ENCODE results near the gene TNS3.

TNS3 gene

DNA sequence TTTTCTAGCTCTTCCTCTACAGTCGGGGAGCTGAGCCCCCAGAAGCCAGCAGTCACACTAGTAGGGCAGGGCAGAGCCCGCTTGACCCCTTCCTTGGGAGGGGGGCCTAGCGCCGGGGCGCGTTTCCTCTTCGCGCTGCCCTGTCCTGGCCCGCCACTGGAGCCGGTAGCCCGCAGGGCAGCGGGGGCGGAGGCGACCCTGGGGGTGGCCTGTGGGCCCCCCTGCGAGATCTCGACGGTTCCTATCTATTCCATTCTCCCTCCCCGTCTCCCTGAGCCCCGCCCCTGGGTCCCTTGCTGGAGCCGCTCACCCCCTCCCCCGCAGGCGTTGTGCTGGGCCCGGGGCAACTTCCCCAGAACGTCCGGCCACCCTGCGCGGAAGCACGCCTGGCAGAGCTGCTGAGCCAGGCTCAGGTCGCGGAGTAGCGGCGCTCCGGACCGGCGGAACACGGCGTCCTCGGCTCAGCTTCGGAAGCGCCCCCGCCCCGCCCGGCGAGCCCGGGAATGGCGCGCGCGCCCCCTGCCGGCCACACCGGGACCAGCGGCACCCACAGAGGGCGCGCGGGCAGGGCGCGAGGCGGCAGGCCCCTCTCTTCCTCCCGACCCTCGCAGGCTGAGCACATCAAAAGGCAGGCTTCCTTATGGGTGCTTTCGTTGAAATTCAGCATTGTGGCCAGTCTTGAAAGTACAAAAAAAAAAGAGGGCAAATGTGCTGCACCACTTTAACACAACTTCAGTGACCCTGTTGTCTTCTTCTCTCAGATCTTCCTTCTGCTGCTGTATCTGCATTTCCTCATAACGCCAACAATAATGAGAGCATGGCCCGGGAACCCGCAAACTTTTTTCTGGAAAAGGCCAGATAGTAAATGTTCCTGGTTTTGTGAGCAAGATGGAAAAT lies 327.6 kb downstream of the TNS3 start:
- peak overlapping the region; percentile 65 for H3K4me3 ChIP-seq (ENCODE audit: low read depth, low read length)
- TF ChIP-seq, protein P1, sequence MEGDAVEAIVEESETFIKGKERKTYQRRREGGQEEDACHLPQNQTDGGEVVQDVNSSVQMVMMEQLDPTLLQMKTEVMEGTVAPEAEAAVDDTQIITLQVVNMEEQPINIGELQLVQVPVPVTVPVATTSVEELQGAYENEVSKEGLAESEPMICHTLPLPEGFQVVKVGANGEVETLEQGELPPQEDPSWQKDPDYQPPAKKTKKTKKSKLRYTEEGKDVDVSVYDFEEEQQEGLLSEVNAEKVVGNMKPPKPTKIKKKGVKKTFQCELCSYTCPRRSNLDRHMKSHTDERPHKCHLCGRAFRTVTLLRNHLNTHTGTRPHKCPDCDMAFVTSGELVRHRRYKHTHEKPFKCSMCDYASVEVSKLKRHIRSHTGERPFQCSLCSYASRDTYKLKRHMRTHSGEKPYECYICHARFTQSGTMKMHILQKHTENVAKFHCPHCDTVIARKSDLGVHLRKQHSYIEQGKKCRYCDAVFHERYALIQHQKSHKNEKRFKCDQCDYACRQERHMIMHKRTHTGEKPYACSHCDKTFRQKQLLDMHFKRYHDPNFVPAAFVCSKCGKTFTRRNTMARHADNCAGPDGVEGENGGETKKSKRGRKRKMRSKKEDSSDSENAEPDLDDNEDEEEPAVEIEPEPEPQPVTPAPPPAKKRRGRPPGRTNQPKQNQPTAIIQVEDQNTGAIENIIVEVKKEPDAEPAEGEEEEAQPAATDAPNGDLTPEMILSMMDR (IDR thresholded peaks at IDR 0.05; ENCODE audit: low read depth, low read length) = peak; percentile 59

DNA sequence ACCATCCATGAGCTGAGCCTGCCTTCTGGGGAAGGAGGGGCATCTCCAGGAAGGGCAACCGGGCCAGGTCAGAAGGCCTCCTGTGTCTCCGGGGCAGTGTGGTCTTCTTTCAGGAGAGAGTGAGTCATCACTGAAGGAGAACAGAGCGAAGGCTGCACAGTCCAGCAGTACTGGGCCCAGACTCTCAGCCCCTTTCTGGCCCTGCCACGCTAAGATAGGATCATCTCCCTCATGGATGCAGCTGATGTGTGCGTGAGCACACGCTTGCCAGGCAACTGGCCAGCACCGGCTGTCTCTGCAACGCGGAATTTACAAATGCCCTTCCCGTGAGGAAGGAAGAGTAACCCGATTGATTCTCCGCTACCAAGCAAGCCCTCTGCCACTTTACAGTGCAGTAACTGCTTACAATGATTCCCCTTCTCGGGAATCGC lies 328.2 kb downstream of the TNS3 start:
- TF ChIP-seq, protein P1 (IDR thresholded peaks at IDR 0.05; ENCODE audit: low read depth, low read length) = no peak
- H3K4me3 ChIP-seq (ENCODE audit: low read depth, low read length) = peak overlapping the region; percentile 65

DNA sequence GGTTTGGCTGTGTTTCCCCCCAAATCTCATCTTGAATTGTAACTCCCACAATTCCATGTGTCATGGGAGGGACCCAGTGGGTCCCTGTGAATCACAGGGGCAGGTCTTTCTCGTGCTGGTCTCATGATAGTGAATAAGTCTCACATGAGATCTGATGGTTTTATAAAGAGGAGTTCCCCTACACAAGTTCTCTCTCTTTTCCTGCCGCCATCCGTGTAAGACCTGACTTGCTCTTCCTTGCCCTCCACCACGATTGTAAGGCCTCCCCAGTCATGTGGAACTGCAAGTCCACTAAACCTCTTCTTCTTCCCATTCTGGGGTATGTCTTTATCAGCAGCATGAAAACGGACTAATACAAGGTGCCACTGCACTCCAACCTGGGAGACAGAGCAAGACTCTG lies 329.2 kb downstream of the TNS3 start:
- TF ChIP-seq, protein P1 (IDR thresholded peaks at IDR 0.05; ENCODE audit: low read depth, low read length) = no peak
- no peak overlapping the region for H3K4me3 ChIP-seq (ENCODE audit: low read depth, low read length)

DNA sequence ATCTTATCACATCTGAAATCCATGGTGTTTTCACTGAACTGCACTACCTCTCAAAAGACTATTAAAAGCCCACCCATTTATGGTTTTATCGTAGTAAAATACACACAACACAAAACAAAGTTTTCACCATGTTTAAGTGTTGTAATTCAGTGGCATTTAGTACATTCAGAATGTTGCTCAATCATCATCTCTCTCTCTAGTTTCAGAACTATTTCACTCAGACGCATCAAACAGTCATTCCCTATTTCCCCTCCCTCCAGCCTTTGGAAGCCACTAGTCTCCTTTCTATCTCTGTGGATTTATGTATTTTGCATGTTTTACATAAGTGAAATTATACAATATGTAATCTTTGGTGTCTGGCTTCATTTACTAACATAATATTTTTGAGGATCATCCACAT lies 332.6 kb downstream of the TNS3 start:
- no peak overlapping the region for H3K4me3 ChIP-seq (ENCODE audit: low read depth, low read length)
- TF ChIP-seq, protein P1 (IDR thresholded peaks at IDR 0.05; ENCODE audit: low read depth, low read length) = no peak

DNA sequence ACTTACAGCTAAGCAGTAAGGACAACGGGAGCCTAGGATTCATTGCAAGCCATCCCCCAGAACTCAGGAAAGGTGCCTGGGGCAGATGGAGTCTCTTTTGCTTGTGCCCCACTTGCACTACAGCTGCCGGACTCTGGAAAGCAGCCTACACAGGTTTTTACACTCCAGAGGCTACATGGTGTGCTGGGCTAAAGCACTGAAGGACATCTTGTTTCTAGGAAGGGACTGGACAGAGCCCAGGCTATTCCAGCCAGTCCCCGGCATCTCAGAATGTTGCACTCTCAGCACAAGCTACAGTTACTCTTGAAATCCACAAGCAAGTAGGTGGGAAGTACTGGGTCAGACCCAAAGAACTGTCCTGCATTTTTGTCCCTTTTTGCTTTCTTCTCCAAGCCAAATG lies 333.1 kb downstream of the TNS3 start:
- TF ChIP-seq, protein P1 (IDR thresholded peaks at IDR 0.05; ENCODE audit: low read depth, low read length) = no peak
- H3K4me3 ChIP-seq (ENCODE audit: low read depth, low read length) = no peak overlapping the region

DNA sequence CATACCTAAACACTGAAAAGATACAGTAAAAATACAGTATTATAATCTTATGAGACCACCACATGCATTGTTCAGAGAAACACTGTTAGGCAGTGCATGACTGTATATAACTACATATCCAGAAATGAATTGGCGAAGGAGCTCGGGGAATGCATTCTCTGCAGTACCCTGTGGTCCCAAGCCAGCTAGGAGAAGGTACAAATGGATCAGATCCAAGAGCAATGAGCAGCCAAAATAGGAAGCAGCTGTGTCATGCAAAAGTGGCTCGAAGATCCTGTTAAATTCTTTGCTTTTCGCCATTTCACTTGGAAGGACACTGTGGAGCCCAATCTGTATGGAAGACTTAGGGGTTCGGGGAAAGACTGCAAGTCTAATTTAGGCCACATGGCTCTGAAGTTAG lies 334.8 kb downstream of the TNS3 start:
- TF ChIP-seq, protein P1 (IDR thresholded peaks at IDR 0.05; ENCODE audit: low read depth, low read length) = no peak
- H3K4me3 ChIP-seq (ENCODE audit: low read depth, low read length) = no peak overlapping the region

DNA sequence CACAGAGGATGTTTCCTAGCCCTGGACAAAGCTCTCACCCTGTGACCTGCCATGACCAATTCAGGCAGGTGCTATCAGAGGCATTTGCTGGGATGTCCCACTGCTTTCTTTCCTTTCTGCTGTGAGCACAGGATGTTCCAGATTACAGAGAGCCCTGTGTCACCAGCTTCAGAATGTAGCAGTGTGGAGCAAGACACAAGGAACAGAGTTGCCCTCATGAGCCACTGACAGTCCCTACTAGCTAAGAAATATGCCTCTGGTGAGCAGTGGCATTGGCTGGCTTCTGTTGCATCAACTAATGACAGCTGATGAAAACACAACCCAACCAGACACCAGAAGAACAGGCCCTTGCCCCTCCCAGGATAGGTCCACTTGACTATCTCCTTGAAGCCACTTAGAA lies 337.2 kb downstream of the TNS3 start:
- TF ChIP-seq, protein P1 (IDR thresholded peaks at IDR 0.05; ENCODE audit: low read depth, low read length) = no peak
- no peak overlapping the region for H3K4me3 ChIP-seq (ENCODE audit: low read depth, low read length)

Measured in WI38 (cell line).